Measurements from ENCODE around the gene MRC1.

MRC1 gene

GRCh38 chr10:17959870-17960269 lies 150.7 kb downstream of the MRC1 start:
- no peak for TF ChIP-seq CTCF (IDR thresholded peaks at IDR 0.05; ENCODE audit: low read depth, low read length, missing control alignments)
- in situ Hi-C loops (cut with HindIII; ENCODE audit: low pct_ligation_motif_present, low sequenced_read_pairs) = no loop called here
- H3K36me3 ChIP-seq (replicated peaks) = no peaks in the 10 kb centered on the region
- no peak for DNase-seq
- H3K27ac ChIP-seq = no peak overlapping the region
- H3K4me3 ChIP-seq (ENCODE audit: low read depth, low read length) = no peak overlapping the region
- H3K27me3 ChIP-seq (replicated peaks) = no peaks in the 10 kb centered on the region
